Measurements from ENCODE around the gene GRID2.
"Not testable (repeated sequence)": the region's sequence is repeated elsewhere in the genome, so short reads cannot be mapped to it uniquely, and the experiment has no call there.

GRID2 gene

GRCh38 chr4:92406488-92406887 is 102.7 kb downstream of the GRID2 start:
- Histone ChIP-seq H3K36me3 (no peaks in the 10 kb centered on the region), H3K27ac (no peak overlapping the region), H3K9me3 (ENCODE audit: severe bottlenecking) (no peaks in the 10 kb centered on the region), H3K4me3 (ENCODE audit: low read depth, low read length) (no peak overlapping the region), H3K27me3 (ENCODE audit: insufficient read depth, low read depth, severe bottlenecking) (no peaks in the 10 kb centered on the region)
- no peak for DNase-seq
- no peak for TF ChIP-seq CTCF (IDR thresholded peaks at IDR 0.05; ENCODE audit: low read depth, low read length)

GRCh38 chr4:92421920-92422319 is 118.2 kb downstream of the GRID2 start:
- no peak for DNase-seq
- Histone ChIP-seq H3K36me3 (no peaks in the 10 kb centered on the region), H3K9me3 (ENCODE audit: severe bottlenecking) (no peaks in the 10 kb centered on the region), H3K4me3 (ENCODE audit: low read depth, low read length) (no peak overlapping the region), H3K27ac (no peak overlapping the region), H3K27me3 (ENCODE audit: insufficient read depth, low read depth, severe bottlenecking) (no peaks in the 10 kb centered on the region)
- no peak for TF ChIP-seq CTCF (IDR thresholded peaks at IDR 0.05; ENCODE audit: low read depth, low read length)

GRCh38 chr4:92433272-92433758 is 129.5 kb downstream of the GRID2 start:
- Histone ChIP-seq H3K27ac (no peak overlapping the region), H3K27me3 (ENCODE audit: insufficient read depth, low read depth, severe bottlenecking) (no peaks in the 10 kb centered on the region), H3K36me3 (no peaks in the 10 kb centered on the region), H3K9me3 (ENCODE audit: severe bottlenecking) (no peaks in the 10 kb centered on the region), H3K4me3 (ENCODE audit: low read depth, low read length) (no peak overlapping the region)
- no peak for DNase-seq
- TF ChIP-seq CTCF (IDR thresholded peaks at IDR 0.05; ENCODE audit: low read depth, low read length): no peak

- H3K27ac ChIP-seq; H3K4me3 ChIP-seq (ENCODE audit: low read depth, low read length); H3K36me3 ChIP-seq; DNase-seq; H3K27me3 ChIP-seq (ENCODE audit: insufficient read depth, low read depth, severe bottlenecking); H3K9me3 ChIP-seq (ENCODE audit: severe bottlenecking): not testable (repeated sequence)
Observed at GRCh38 chr4:92438722-92439121, 135.0 kb downstream of the GRID2 start.

- not testable (repeated sequence) for H3K27ac ChIP-seq; H3K36me3 ChIP-seq; H3K4me3 ChIP-seq (ENCODE audit: low read depth, low read length); H3K9me3 ChIP-seq (ENCODE audit: severe bottlenecking); H3K27me3 ChIP-seq (ENCODE audit: insufficient read depth, low read depth, severe bottlenecking); DNase-seq
Observed at GRCh38 chr4:92442131-92442530, 138.4 kb downstream of the GRID2 start.

- H3K4me3 ChIP-seq (ENCODE audit: low read depth, low read length); H3K27me3 ChIP-seq (ENCODE audit: insufficient read depth, low read depth, severe bottlenecking); H3K36me3 ChIP-seq; DNase-seq; H3K9me3 ChIP-seq (ENCODE audit: severe bottlenecking); H3K27ac ChIP-seq: not testable (repeated sequence)
Observed at GRCh38 chr4:92444143-92444843, 140.5 kb downstream of the GRID2 start.

- no peak for DNase-seq
- Histone ChIP-seq H3K27me3 (ENCODE audit: insufficient read depth, low read depth, severe bottlenecking) (no peaks in the 10 kb centered on the region), H3K36me3 (no peaks in the 10 kb centered on the region), H3K27ac (no peak overlapping the region), H3K4me3 (ENCODE audit: low read depth, low read length) (no peak overlapping the region), H3K9me3 (ENCODE audit: severe bottlenecking) (no peaks in the 10 kb centered on the region)
- no peak for TF ChIP-seq CTCF (IDR thresholded peaks at IDR 0.05; ENCODE audit: low read depth, low read length)
Observed at GRCh38 chr4:92445127-92445526, 141.4 kb downstream of the GRID2 start.

Data from WERI-Rb-1 (cell line).